Duodenal mucosa (tissue), 2 donors: Measurements from ENCODE around the gene ITGB3.
"Not testable (repeated sequence)": the region's sequence is repeated elsewhere in the genome, so short reads cannot be mapped to it uniquely, and the experiment has no call there.

Experiments
- H3K27ac ChIP-seq: one replicate; pipeline ENCODE4 v1.7.0; 2013; ENCODE audit warnings: low read depth, low read length
- H3K27me3 ChIP-seq, 2 donors: one replicate each; pipeline ENCODE4 v1.7.0; 2013; ENCODE audit warnings: low read length in 2 of 2, control low read depth in 1 of 2; ENCODE audit not compliant: insufficient read depth in 2 of 2, control insufficient read depth in 1 of 2
- H3K36me3 ChIP-seq, 2 donors: one replicate each; pipeline ENCODE4 v1.7.0; 2013; ENCODE audit warnings: low read length in 2 of 2, control low read depth in 1 of 2; ENCODE audit not compliant: insufficient read depth in 2 of 2, control insufficient read depth in 1 of 2
- H3K4me1 ChIP-seq, 2 donors: one replicate each; pipeline ENCODE4 v1.7.0; 2013; ENCODE audit warnings: low read length in 2 of 2, control low read depth in 1 of 2; ENCODE audit not compliant: insufficient read depth in 2 of 2, control insufficient read depth in 1 of 2
- H3K4me3 ChIP-seq, 2 donors: one replicate each; pipeline ENCODE4 v1.7.0; 2013; ENCODE audit warnings: low read length in 2 of 2, low read depth in 1 of 2
- H3K9ac ChIP-seq, 2 donors: one replicate each; pipeline ENCODE4 v1.7.0; 2013; ENCODE audit warnings: low read length in 2 of 2, low read depth in 1 of 2
- H3K9me3 ChIP-seq, 2 donors: one replicate each; pipeline ENCODE4 v1.7.0; 2013; ENCODE audit warnings: low read length in 2 of 2, control low read depth in 1 of 2; ENCODE audit not compliant: control insufficient read depth in 1 of 2

ITGB3 gene

DNA sequence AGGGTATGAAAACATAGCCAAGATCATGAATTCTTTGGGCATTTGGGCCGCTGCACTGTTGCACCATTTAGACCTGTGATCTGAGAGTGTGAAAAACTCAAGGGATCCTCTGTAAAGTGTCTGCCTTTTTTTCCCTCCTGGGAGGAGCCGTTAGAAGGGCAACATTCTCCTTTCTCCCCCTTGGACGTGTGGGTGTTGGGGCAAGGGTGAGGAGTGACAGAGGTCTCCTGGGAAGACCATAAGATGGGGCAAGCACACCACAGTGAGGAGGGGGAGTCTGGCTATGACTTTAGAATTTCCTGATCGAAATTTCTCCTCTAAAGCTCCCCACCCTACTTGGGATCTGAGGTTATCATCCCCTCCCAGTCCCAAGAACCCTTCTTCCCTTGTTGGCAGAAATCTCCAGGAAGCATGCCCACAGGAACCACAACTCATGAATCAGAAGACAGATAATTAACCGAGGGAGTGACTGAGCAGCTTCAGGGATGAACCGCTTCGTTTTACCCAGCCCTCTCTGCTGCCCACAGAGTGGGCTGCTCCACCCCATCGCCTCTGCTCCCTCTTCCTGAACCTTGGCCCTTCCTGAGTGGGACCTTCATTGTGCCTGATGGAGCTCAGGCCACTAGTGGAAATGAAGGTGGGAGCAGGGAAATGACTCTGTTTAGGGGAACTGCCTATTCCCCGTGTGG is 4.2 kb downstream of the ITGB3 start:
- no peak overlapping the region for H3K4me3 ChIP-seq
- no peak overlapping the region for H3K9ac ChIP-seq
- H3K27ac ChIP-seq = no peak overlapping the region
- H3K27me3 ChIP-seq = peaks cover 9 to 10% of the 10 kb centered on the region in 2 donors
- no peaks in the 10 kb centered on the region for H3K36me3 ChIP-seq
- peaks cover 4 to 11% of the 10 kb centered on the region in 2 donors for H3K4me1 ChIP-seq
- H3K9me3 ChIP-seq = no peaks in the 10 kb centered on the region

GRCh38 chr17:47262586-47262985 is 9.0 kb downstream of the ITGB3 start:
- H3K36me3 ChIP-seq = no peaks in the 10 kb centered on the region
- no peak overlapping the region for H3K4me3 ChIP-seq
- no peak overlapping the region for H3K27ac ChIP-seq
- H3K9ac ChIP-seq = no peak overlapping the region
- no peaks in the 10 kb centered on the region for H3K9me3 ChIP-seq
- peaks cover 0 to 2% of the 10 kb centered on the region in 2 donors for H3K27me3 ChIP-seq
- peaks cover 7 to 11% of the 10 kb centered on the region in 2 donors for H3K4me1 ChIP-seq

GRCh38 chr17:47264166-47264565 is 10.5 kb downstream of the ITGB3 start:
- no peaks in the 10 kb centered on the region for H3K27me3 ChIP-seq
- H3K9ac ChIP-seq = no peak overlapping the region
- no peak overlapping the region for H3K4me3 ChIP-seq
- H3K36me3 ChIP-seq = no peaks in the 10 kb centered on the region
- no peak overlapping the region for H3K27ac ChIP-seq
- H3K4me1 ChIP-seq = peaks cover 7 to 13% of the 10 kb centered on the region in 2 donors
- H3K9me3 ChIP-seq = no peaks in the 10 kb centered on the region

DNA sequence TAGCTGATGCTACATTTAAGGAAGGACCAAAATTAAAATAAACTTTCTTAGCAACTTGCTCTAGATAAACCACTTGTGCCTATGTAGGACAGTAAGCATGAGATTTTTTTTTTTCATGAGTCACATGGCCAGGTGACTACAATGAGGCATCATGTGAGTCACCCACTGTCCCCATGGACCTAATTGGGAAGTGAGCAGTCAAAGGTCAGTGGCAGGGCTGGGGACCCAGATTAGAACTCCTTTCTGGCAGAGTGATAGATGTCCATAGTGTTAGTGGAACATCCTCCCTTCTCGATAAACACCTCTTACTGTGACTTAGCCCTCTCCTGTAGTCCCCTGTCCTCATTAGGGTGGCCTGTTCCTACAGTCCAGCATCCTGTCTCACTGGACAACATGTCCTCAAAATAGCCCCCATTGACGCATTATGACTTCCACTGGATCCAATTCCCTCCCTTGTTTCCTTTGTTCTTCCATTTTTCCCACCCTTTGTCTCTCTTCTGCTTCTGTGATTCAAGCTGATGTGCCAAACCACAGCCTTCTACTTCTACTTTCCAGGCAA is 12.4 kb downstream of the ITGB3 start:
- Histone ChIP-seq H3K4me1 (peaks cover 7 to 13% of the 10 kb centered on the region in 2 donors), H3K9ac (no peak overlapping the region), H3K27me3 (no peaks in the 10 kb centered on the region), H3K4me3 (no peak overlapping the region), H3K9me3 (no peaks in the 10 kb centered on the region), H3K36me3 (no peaks in the 10 kb centered on the region), H3K27ac (no peak overlapping the region)

DNA sequence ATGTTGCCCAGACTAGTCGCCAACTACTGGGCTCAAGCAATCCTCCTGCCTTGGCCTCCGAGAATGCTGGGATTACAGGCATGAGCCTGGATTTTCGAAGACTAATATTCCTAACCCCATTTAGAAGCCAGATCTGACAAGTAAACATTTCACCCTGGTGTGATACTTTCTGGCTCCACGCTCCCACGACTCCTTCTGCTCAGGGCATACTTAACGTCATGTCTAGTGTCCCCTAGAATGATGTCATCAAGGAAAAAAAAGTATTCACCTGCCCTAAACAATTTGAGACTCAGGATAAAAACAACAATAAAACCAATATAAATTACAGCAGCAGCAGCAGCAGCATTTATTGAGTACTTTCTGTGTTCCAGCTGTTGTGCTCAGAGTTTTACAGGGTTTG is 13.2 kb downstream of the ITGB3 start:
- H3K4me1 ChIP-seq = peaks cover 7 to 13% of the 10 kb centered on the region in 2 donors
- H3K9ac ChIP-seq = no peak overlapping the region
- H3K36me3 ChIP-seq = no peaks in the 10 kb centered on the region
- H3K27ac ChIP-seq = no peak overlapping the region
- no peaks in the 10 kb centered on the region for H3K9me3 ChIP-seq
- no peaks in the 10 kb centered on the region for H3K27me3 ChIP-seq
- no peak overlapping the region for H3K4me3 ChIP-seq

DNA sequence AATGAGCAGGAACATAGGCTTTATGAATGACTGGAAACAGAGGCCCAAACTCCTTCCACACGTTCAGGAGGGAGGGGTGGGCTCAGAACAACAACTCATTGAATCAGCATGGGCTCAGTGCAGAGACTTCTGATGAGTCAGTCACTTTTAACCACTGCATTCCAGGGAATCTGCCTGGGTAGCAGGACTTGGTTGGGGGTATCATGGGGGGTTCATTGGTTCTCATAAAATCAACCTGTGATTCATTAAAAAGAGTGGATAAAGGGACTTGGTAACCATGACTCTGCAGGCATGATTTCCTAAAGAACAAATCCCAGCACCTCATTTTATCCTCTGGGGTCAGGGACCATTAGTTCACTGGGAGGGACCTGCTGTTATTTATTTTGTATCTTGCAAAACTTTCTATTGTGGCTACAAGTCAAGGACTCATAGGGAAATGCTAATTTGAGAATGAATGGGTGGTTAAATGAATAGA is 13.8 kb downstream of the ITGB3 start:
- Histone ChIP-seq H3K27ac (no peak overlapping the region), H3K4me3 (no peak overlapping the region), H3K9me3 (no peaks in the 10 kb centered on the region), H3K27me3 (no peaks in the 10 kb centered on the region), H3K9ac (no peak overlapping the region), H3K36me3 (no peaks in the 10 kb centered on the region), H3K4me1 (peaks cover 7 to 13% of the 10 kb centered on the region in 2 donors)

DNA sequence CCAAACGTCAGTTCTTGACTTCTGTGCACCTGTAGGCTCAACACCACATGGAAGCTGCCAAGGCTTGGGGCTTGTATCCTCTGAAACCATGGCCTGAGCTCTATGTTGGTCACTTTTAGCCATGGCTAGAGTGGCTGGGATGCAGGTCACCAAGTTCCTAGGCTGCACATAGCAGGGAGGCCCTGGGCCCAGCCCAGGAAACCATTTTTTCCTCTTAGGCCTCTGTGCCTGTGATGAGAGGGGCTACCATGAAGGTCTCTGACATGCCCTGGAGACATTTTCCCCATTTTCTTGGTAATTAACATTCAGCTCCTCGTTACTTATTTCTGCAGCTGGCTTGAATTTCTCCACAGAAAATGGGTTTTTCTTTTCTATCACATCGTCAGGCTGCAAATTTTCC is 15.3 kb downstream of the ITGB3 start:
- not testable (repeated sequence) for H3K27ac ChIP-seq, H3K9ac ChIP-seq, H3K4me3 ChIP-seq, H3K36me3 ChIP-seq, H3K9me3 ChIP-seq, H3K27me3 ChIP-seq
- peaks cover 7 to 13% of the 10 kb centered on the region in 2 donors for H3K4me1 ChIP-seq

GRCh38 chr17:47269561-47270280 is 16.1 kb downstream of the ITGB3 start:
- H3K9ac ChIP-seq, H3K4me3 ChIP-seq, H3K27ac ChIP-seq, H3K27me3 ChIP-seq, H3K36me3 ChIP-seq, H3K9me3 ChIP-seq: not testable (repeated sequence)
- peaks cover 7 to 13% of the 10 kb centered on the region in 2 donors for H3K4me1 ChIP-seq

- Histone ChIP-seq H3K9me3 (no peaks in the 10 kb centered on the region), H3K9ac (no peak overlapping the region), H3K4me3 (no peak overlapping the region), H3K36me3 (no peaks in the 10 kb centered on the region), H3K27ac (no peak overlapping the region), H3K27me3 (no peaks in the 10 kb centered on the region), H3K4me1 (peaks cover 7 to 14% of the 10 kb centered on the region in 2 donors)
Observed at GRCh38 chr17:47270946-47271705, 17.5 kb downstream of the ITGB3 start.

DNA sequence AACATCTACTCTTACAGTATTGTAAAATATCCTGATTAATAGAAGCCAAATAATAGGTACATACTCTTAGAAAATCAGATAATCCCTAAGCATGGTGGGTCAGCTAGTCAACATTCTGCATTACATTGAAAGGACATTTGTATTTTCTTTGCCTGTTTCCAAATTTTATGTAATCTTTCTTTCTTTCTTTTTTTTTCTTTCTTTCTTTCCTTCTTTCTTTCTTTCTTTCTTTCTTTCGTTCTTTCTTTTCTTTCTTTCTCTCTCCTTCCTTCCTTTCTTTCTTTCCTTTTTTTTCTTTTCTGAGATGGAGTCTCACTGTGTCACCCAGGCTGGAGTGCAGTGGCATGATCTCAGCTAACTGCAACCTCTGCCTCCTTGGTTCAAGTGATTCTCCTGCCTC is 18.9 kb downstream of the ITGB3 start:
- Histone ChIP-seq H3K4me1 (peaks cover 15 to 18% of the 10 kb centered on the region in 2 donors), H3K4me3 (no peak overlapping the region), H3K9me3 (no peaks in the 10 kb centered on the region), H3K36me3 (no peaks in the 10 kb centered on the region), H3K9ac (no peak overlapping the region), H3K27ac (no peak overlapping the region), H3K27me3 (no peaks in the 10 kb centered on the region)
